GM18858 (cell line): Measurements from ENCODE around the gene CD109.
"Not testable (repeated sequence)": the region's sequence is repeated elsewhere in the genome, so short reads cannot be mapped to it uniquely, and the experiment has no call there.

Source experiments
- ATAC-seq: cut with Tn5 transposase; IDR thresholded peaks from one replicate; pipeline ENCODE4 v1.9.1; 2021; ENCODE audit not compliant: unreplicated experiment

Gene CD109

DNA sequence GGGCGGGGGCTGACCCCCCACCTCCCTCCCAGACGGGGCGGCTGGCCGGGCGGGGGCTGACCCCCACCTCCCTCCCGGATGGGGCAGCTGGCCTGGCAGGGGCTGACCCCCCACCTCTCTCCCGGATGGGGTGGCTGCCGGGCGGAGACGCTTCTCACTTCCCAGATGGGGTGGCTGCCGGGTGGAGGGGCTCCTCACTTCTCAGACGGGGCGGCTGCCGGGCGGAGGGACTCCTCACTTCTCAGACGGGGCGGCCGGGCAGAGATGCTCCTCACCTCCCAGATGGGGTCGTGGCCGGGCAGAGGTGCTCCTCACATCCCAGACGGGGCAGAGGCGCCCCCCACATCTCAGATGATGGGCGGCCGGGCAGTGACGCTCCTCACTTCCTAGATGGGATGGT is 155.0 kb downstream of the CD109 start:
- ATAC-seq = not testable (repeated sequence)

DNA sequence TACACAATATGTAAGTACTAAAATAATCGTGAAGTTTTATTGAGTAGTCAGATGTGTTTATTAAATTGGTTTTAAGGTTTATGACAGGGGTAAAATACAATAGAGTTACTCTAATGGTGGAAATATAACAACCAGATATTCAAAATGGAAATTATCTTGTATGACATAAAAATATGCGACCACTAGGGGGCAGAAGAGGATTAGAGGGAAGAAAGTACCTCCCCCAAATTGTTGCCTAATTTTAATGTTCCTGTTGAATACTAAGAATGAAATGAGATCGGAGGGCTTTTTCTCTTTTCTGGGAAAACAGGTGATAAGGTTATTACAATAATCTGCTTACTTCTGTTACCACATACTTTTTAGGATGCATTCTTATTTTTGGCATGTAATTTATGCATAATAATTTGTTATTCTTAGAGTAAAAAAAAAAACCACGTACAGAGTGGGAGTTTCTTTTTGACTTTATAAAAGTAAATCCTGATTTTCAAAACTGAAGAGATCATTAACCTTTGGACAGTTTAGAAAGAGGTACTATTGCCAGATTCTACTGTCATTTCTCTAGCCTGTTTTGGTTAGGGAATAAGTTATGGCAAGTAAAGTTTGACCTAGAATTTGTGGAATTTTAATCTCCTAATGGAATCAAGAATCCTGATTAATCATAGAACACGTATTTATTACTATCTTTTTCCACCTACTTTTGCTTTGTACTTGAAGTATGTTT is 159.2 kb downstream of the CD109 start:
- peak; percentile 59 for ATAC-seq

DNA sequence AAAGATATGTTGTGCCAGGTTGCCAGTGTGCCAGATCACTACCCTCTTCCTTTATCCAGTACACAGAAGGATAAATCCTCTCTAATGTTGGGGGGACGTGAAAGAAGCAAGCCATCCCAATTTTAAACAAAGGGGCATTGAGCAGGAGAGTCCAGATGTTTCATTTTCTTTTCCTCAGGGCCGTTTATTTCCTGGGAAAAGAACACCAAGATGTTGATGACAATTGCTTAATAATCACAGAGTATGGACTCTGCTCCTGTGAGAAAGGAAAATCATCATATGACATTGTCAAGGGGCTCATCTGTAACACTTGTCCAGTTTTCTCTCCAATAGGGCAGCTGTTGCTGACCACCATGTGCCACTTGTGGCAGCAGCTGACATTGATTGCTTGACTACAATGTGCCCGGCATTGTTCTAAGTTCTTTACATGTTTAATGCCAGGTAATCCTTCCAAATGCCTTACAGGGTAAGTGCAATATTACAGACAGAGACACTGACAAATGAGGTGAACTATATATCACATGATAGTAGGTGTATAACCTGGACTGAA is 161.4 kb downstream of the CD109 start:
- no peak for ATAC-seq

DNA sequence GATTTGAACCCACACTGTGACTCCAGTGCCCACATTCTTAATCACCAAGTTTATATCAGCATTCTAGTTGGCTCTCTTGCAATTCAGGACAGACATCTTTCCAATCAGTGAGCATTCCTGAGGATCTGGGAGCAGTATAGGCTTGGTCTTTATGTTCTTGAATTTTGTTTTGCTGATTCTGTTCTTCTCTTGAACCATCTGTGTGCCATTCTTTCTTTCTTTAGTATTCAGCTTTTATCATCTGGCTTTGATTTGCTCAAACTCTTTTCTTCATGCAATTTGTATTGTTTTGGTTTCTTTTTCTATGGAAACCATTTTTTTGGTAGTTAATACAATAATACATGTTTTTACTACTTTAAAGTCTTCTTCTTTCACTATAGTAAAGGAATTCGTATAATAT is 162.4 kb downstream of the CD109 start:
- no peak for ATAC-seq

DNA sequence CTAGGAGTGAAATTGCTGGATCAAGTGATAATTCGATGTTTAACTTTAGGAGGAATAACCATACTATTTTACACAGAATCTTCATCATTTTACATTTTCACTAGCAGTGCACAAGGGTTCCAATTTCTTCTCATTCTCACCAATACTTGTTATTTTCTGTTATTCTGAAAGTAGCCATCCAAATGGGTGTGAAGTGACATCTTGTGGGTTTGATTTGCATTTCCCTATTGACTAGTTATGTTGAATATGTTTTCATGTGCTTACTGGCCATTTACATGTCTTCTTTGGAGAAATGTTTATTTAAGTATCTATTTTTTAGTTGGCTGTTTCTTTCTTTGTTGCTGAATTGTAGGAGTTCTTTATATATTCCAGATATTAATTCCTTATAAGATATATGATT is 164.3 kb downstream of the CD109 start:
- ATAC-seq = no peak

DNA sequence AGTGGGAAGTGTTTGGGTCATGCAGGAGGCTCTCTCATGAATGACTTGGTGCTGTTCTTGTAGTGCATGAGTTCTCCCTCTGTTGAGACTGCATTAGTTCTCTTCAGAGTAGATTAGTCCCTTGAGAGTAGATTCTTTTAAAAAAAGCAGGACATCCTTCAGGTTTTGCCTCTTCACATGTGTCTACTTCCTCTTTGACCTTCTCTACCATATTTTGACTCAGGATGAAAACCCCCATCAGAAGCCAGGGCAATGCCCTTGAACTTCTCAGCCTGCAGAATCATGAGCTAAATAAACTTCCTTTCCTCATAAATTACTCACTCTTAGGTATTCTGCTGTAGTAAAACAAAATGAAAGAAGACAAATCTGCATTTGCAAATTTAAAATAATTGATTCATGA is 170.3 kb downstream of the CD109 start:
- ATAC-seq = no peak

DNA sequence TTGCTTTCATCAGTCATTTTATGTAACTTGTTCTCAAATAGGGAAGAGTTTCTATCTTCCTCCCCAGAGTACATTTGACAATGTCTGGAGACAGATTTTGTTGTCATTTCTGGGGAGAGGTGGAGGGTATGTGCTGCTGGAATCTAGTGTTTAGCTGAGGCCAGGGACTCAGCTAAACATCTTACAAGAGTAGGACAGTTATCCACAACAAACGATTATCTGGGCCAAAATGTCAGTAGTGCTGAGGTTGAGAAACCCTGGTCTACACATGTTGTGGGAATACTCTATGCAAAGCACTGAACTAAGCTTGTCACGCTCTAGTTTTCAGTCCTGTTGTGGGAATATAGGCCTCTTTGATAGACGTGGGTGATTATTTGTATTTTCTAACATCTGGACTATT is 171.4 kb downstream of the CD109 start:
- ATAC-seq = no peak

DNA sequence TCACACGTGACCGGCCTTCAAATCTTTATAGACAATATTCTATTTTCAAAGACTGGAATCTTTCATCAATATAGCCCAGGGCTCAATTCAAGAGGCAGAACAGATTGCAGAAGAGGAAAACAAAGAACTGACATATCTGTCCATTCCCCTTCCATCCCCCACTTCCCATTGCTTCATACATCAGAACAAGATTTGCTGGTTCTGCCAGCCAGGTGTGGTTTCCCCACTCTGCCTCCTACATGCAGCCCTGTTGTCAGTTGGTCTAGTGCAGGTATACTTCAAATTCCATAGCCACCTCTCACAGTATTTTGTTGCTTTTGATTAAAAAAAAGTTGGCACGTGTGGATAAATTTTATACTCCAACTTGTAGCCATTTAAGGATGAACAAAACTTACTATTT is 174.9 kb downstream of the CD109 start:
- no peak for ATAC-seq

DNA sequence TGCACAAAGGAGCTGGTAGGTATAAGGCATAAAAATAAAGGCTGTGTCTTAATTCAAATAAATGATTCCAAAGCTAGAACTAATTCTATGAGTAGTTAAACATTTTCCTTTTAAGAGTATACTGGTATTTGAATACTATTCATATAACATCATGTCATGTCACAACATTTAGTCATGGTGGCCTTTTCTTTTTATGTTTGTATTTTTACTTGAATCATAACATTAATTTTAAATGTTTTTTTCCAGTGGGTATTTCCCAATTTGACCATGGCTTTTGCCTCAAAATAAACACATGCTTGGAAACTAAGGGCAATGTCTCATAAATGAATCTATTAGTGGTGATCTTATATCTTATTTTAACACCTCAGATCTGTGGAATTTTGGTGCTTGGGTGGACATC is 177.1 kb downstream of the CD109 start:
- no peak for ATAC-seq
